B cell (primary cell): Measurements from ENCODE around the gene GPR148. TPM values are rescaled to one million over a fixed set of nuclear protein-coding genes. Genes with fewer than 3 reads are reported as not detected.

ENCODE experiments used
- ATAC-seq: fragments of 200-7000 bp; cut with Tn5 transposase; one replicate; pipeline ENCODE4 v1.10.0; 2021; ENCODE audit warnings: low read depth, mild to moderate bottlenecking, moderate number of reproducible peaks, moderate library complexity
- CTCF ChIA-PET: fragments of 350-600 bp; sonication (Branson Sonifier 250); formaldehyde crosslinking; loops from one replicate; lab custom pipeline; 2021; ENCODE audit warnings: antibody characterized with exemption, inconsistent platforms; lab: Charles Lee
- POLR2A ChIA-PET: fragments of 350-600 bp; sonication (Branson Sonifier 250); formaldehyde crosslinking; loops from one replicate; lab custom pipeline; 2021; ENCODE audit warnings: antibody characterized with exemption; lab: Charles Lee
- DNase-seq: peaks from one replicate; pipeline ENCODE4 v3.0.0; 2013
- H2AFZ ChIP-seq: 2 replicates; pipeline ENCODE4 v1.6.1; 2012; ENCODE audit warnings: mild to moderate bottlenecking, low read depth, low read length; ENCODE audit not compliant: insufficient read depth, poor library complexity, severe bottlenecking
- H3K27ac ChIP-seq, 2 donors: 1 replicate in 1 of 2; 2 replicates in 1 of 2; pipeline ENCODE4 v1.5.1; 2012 to 2013; ENCODE audit warnings: low read length in 2 of 2, mild to moderate bottlenecking in 2 of 2, moderate library complexity in 1 of 2
- H3K27me3 ChIP-seq, 4 experiments: fragments of 200-600 bp in 1 of 4; sonication (generic) in 1 of 4; replicated peaks in 1 of 4; 1 replicate in 2 of 4; 2 replicates in 2 of 4; pipeline versions ENCODE4 v1.6.1 to v1.7.0; 2013 to 2016; ENCODE audit warnings: low read length in 3 of 4, mild to moderate bottlenecking in 2 of 4, mixed read lengths in 1 of 4, moderate library complexity in 1 of 4; ENCODE audit not compliant: insufficient read depth in 4 of 4, control insufficient read depth in 3 of 4; ENCODE audit errors: control extremely low read depth in 1 of 4
- H3K36me3 ChIP-seq, 2 experiments: replicated peaks in 1 of 2; 1 replicate in 1 of 2; 2 replicates in 1 of 2; pipeline versions ENCODE4 v1.6.1 to v1.7.1; 2013; ENCODE audit warnings: low read length in 1 of 2; ENCODE audit not compliant: insufficient read depth in 2 of 2, control insufficient read depth in 1 of 2; ENCODE audit errors: control extremely low read depth in 1 of 2, extremely low read depth in 1 of 2
- H3K4me1 ChIP-seq, 2 donors: fragments of 200-600 bp in 1 of 2; sonication (generic) in 1 of 2; 1 replicate in 1 of 2; 2 replicates in 1 of 2; pipeline versions ENCODE4 v1.5.1 to v1.6.1; 2013 to 2017; ENCODE audit warnings: low read length in 2 of 2; ENCODE audit not compliant: control insufficient read depth in 2 of 2, insufficient read depth in 2 of 2
- H3K4me2 ChIP-seq: replicated peaks from 2 replicates; pipeline ENCODE3; 2012; ENCODE audit warnings: mild to moderate bottlenecking, low read depth, low read length; ENCODE audit not compliant: poor library complexity, severe bottlenecking
- H3K4me3 ChIP-seq, 5 experiments: fragments of 200-600 bp in 1 of 5; sonication (generic) in 1 of 5; 1 replicate in 3 of 5; 2 replicates in 2 of 5; pipeline versions ENCODE4 v1.5.1 to v1.7.0; 2011 to 2016; ENCODE audit warnings: low read length in 4 of 5, mild to moderate bottlenecking in 4 of 5, low read depth in 2 of 5, control low read depth in 1 of 5, moderate library complexity in 1 of 5; ENCODE audit not compliant: insufficient read depth in 1 of 5; ENCODE audit errors: control extremely low read depth in 1 of 5, extremely low read depth in 1 of 5
- H3K79me2 ChIP-seq: fragments of 200-600 bp; sonication (generic); one replicate; pipeline ENCODE4 v1.6.0; 2016; ENCODE audit warnings: low read length; ENCODE audit not compliant: control insufficient read depth, insufficient read depth
- H3K9ac ChIP-seq: fragments of 200-600 bp; sonication (generic); 2 replicates; pipeline ENCODE4 v1.6.1; 2017; ENCODE audit warnings: mild to moderate bottlenecking, low read length, moderate library complexity
- H3K9me3 ChIP-seq, 3 donors: one replicate each; pipeline versions ENCODE4 v1.6.1 to v1.7.1; 2013; ENCODE audit warnings: low read length in 2 of 3; ENCODE audit not compliant: control insufficient read depth in 2 of 3, insufficient read depth in 1 of 3; ENCODE audit errors: control extremely low read depth in 1 of 3
- H4K20me1 ChIP-seq: 2 replicates; pipeline ENCODE4 v1.6.0; 2012; ENCODE audit warnings: mild to moderate bottlenecking, low read length; ENCODE audit not compliant: insufficient read depth, control insufficient read depth, poor library complexity, severe bottlenecking
- H3K27ac Mint-ChIP-seq: one replicate; pipeline ENCODE4 v1.8.0; 2021; ENCODE audit warnings: mixed read lengths
- H3K27me3 Mint-ChIP-seq: one replicate; pipeline ENCODE4 v1.8.0; 2021; ENCODE audit warnings: mixed read lengths
- H3K4me1 Mint-ChIP-seq: one replicate; pipeline ENCODE4 v1.8.0; 2021; ENCODE audit warnings: mixed read lengths
- H3K4me3 Mint-ChIP-seq: one replicate; pipeline ENCODE4 v1.8.0; 2021; ENCODE audit warnings: mixed read lengths
- H3K9me3 Mint-ChIP-seq: one replicate; pipeline ENCODE4 v1.8.0; 2022; ENCODE audit warnings: mixed read lengths; ENCODE audit not compliant: insufficient read depth
- CTCF ChIP-seq: fragments of 200-600 bp; IDR thresholded peaks from one replicate; pipeline ENCODE4 v1.8.0; 2022; ENCODE audit warnings: antibody characterized with exemption, mild to moderate bottlenecking
- EZH2 ChIP-seq: IDR thresholded peaks from 2 replicates; pipeline ENCODE4 v1.6.1; 2012; ENCODE audit warnings: borderline replicate concordance, low read depth, mild to moderate bottlenecking, moderate library complexity, low read length; ENCODE audit not compliant: insufficient read depth, poor library complexity, severe bottlenecking
- WGBS: methylation state at CpG from one replicate; pipeline ENCODE4 v1.1.5; 2013; ENCODE audit warnings: missing lambda C conversion rate; ENCODE audit not compliant: insufficient coverage; 5-methylcytosine and 5-hydroxymethylcytosine counted together
- intact Hi-C: fragments of 100-400 bp; cut with micrococcal nuclease; formaldehyde crosslinking; loops from one replicate; pipeline ENCODE4 v1.10.0; 2022
- polyA plus RNA-seq: library from polyadenylated mRNA; depleted of rRNA; stranded (reverse); fragments of >200 nt; gene quantifications from 2 replicates; pipeline ENCODE4 v1.2.3, GENCODE V29; 2012
- total RNA-seq, 2 donors: library from RNA; stranded (reverse); fragments of 120-200 nt in 1 of 2; gene quantifications; 1 replicate in 1 of 2; 2 replicates in 1 of 2; pipeline versions ENCODE4 v1.2.3 to v1.2.4, GENCODE V29; 2013 to 2022

The GPR148 gene
- total and polyA plus RNA-seq, 2 donors (not counting 1 experiment from before 2014, with no cell fraction given) = not detected

- Histone ChIP-seq H3K4me2 (no peak overlapping the region), H3K4me1 (peaks cover 0 to 3% of the 10 kb centered on the region in 2 donors), H3K9me3 (no peaks in the 10 kb centered on the region), H4K20me1 (no peaks in the 10 kb centered on the region), H2AFZ (no peak overlapping the region), H3K27ac (no peak overlapping the region), H3K36me3 (no peaks in the 10 kb centered on the region), H3K9ac (no peak overlapping the region), H3K79me2 (no peaks in the 10 kb centered on the region), H3K27me3 (peaks cover 0 to 26% (median 9%) of the 10 kb centered on the region in 4 experiments), H3K4me3 (no peak overlapping the region)
- peaks cover 8% of the 10 kb centered on the region for H3K4me1 Mint-ChIP-seq
- H3K4me3 Mint-ChIP-seq = no peak overlapping the region
- ChIA-PET POLR2A (no interaction called here), CTCF (interaction anchor here (0.5 kb wide), 1 partner anchor 1675 kb away, joined by 3 read pairs; no protein-coding TSS in a partner anchor)
- 76% methylated on average over 7 of the region's 10 CpGs for WGBS
- DNase-seq (no peak), ATAC-seq (no peak)
- H3K27me3 Mint-ChIP-seq = peaks cover 33% of the 10 kb centered on the region
- intact Hi-C loops = no loop called here
- no peaks in the 10 kb centered on the region for H3K9me3 Mint-ChIP-seq
- no peak overlapping the region for H3K27ac Mint-ChIP-seq
- no peak for TF ChIP-seq EZH2
- TF ChIP-seq CTCF = no peak
These were observed 31.3 kb downstream of the GPR148 start for GRCh38 chr2:130759906-130760753.
